SK-N-SH treated with all-trans-retinoic acid at 6 μM for 48 hours (cell line): ENCODE data around the gene PCBP3.

Source experiments
- ATAC-seq: fragments of 200-7000 bp; cut with Tn5 transposase; 3 replicates; pipeline ENCODE4 v1.9.1; 2020; ENCODE audit warnings: mild to moderate bottlenecking, moderate library complexity
- ARNTL ChIP-seq: fragments of 450-650 bp; formaldehyde crosslinking; IDR thresholded peaks from 2 replicates; pipeline ENCODE4 v1.5.0; 2020; ENCODE audit warnings: low read depth, mild to moderate bottlenecking, moderate library complexity, borderline replicate concordance
- BACH2 ChIP-seq: fragments of 250-450 bp; sonication (Bioruptor Pico); IDR thresholded peaks from 2 replicates; pipeline ENCODE4 v1.9.0; 2021; ENCODE audit warnings: mild to moderate bottlenecking, borderline replicate concordance
- CSDC2 ChIP-seq: fragments of 250-450 bp; sonication (Bioruptor Pico); IDR thresholded peaks from 2 replicates; pipeline ENCODE4 v1.5.0; 2020; ENCODE audit warnings: mild to moderate bottlenecking, moderate library complexity
- ESRRG ChIP-seq: fragments of 250-450 bp; sonication (Bioruptor Pico); IDR thresholded peaks from 2 replicates; pipeline ENCODE4 v1.6.1; 2021; ENCODE audit warnings: mild to moderate bottlenecking
- GLIS3 ChIP-seq: fragments of 250-450 bp; sonication (Bioruptor Pico); IDR thresholded peaks from 2 replicates; pipeline ENCODE4 v1.5.0; 2020; ENCODE audit warnings: mild to moderate bottlenecking, moderate library complexity
- OSR1 ChIP-seq: fragments of 250-450 bp; sonication (Bioruptor Pico); IDR thresholded peaks from 2 replicates; pipeline ENCODE4 v1.8.0; 2022; ENCODE audit warnings: moderate library complexity, mild to moderate bottlenecking, inconsistent platforms
- POU6F1 ChIP-seq: fragments of 250-450 bp; sonication (Bioruptor Pico); IDR thresholded peaks from 2 replicates; pipeline ENCODE4 v1.8.0; 2021; ENCODE audit warnings: low read depth, mild to moderate bottlenecking, moderate library complexity, borderline replicate concordance
- PPARA ChIP-seq: fragments of 250-450 bp; sonication (Bioruptor Pico); IDR thresholded peaks from 2 replicates; pipeline ENCODE4 v1.5.0; 2020; ENCODE audit warnings: mild to moderate bottlenecking, borderline replicate concordance
- RARB ChIP-seq: fragments of 250-450 bp; sonication (Bioruptor Pico); IDR thresholded peaks from 2 replicates; pipeline ENCODE4 v1.8.0; 2021; ENCODE audit warnings: mild to moderate bottlenecking, moderate library complexity
- TCF4 ChIP-seq: fragments of 250-450 bp; sonication (Bioruptor Pico); IDR thresholded peaks from 2 replicates; pipeline ENCODE4 v1.8.0; 2021; ENCODE audit warnings: mild to moderate bottlenecking, moderate library complexity, borderline replicate concordance
- TOX ChIP-seq: fragments of 250-450 bp; sonication (Bioruptor Pico); IDR thresholded peaks from 2 replicates; pipeline ENCODE4 v1.8.0; 2021; ENCODE audit warnings: mild to moderate bottlenecking, moderate library complexity, borderline replicate concordance
- TSHZ2 ChIP-seq: fragments of 250-450 bp; sonication (Bioruptor Pico); IDR thresholded peaks from 2 replicates; pipeline ENCODE4 v1.5.0; 2020; ENCODE audit warnings: mild to moderate bottlenecking, moderate library complexity
- ZFP3 ChIP-seq: fragments of 250-450 bp; sonication (Bioruptor Pico); IDR thresholded peaks from 2 replicates; pipeline ENCODE4 v1.5.0; 2020; ENCODE audit warnings: mild to moderate bottlenecking, moderate library complexity
- ZFP30 ChIP-seq: fragments of 450-650 bp; formaldehyde crosslinking; IDR thresholded peaks from 2 replicates; pipeline ENCODE4 v1.5.0; 2022; ENCODE audit warnings: mild to moderate bottlenecking, moderate library complexity
- ZNF565 ChIP-seq: fragments of 450-650 bp; formaldehyde crosslinking; conservative IDR thresholded peaks from 2 replicates; pipeline ENCODE4 v1.5.0; 2020; ENCODE audit warnings: low read depth, mild to moderate bottlenecking, moderate library complexity
- ZNF70 ChIP-seq: fragments of 450-650 bp; formaldehyde crosslinking; IDR thresholded peaks from 2 replicates; pipeline ENCODE4 v1.5.0; 2020; ENCODE audit warnings: mild to moderate bottlenecking, moderate library complexity
- ZNF8 ChIP-seq: fragments of 450-650 bp; formaldehyde crosslinking; IDR thresholded peaks from 2 replicates; pipeline ENCODE4 v1.5.0; 2020; ENCODE audit warnings: mild to moderate bottlenecking, moderate library complexity
- TF ChIP-seq, protein P1 (sequence below): fragments of 250-450 bp; sonication (Bioruptor Pico); IDR thresholded peaks from 2 replicates; pipeline ENCODE4 v1.5.1; 2021; ENCODE audit warnings: mild to moderate bottlenecking, moderate library complexity
- TF ChIP-seq, protein P2 (sequence below): fragments of 250-450 bp; sonication (Bioruptor Pico); IDR thresholded peaks from 2 replicates; pipeline ENCODE4 v1.8.0; 2020; ENCODE audit warnings: mild to moderate bottlenecking, moderate library complexity, borderline replicate concordance
- TF ChIP-seq, protein P3 (sequence below): fragments of 250-450 bp; sonication (Bioruptor Pico); IDR thresholded peaks from 2 replicates; pipeline ENCODE4 v1.5.1; 2020; ENCODE audit warnings: low read depth, mild to moderate bottlenecking, moderate library complexity

Gene PCBP3

GRCh38 chr21:45949928-45950739 lies 306.6 kb downstream of the PCBP3 start:
- ATAC-seq: no peak
- TF ChIP-seq CSDC2 (CRISPR knock-in tag) (no peak), TSHZ2 (no peak)

- TF ChIP-seq TSHZ2: no peak
- no peak for TF ChIP-seq BACH2
- no peak for TF ChIP-seq ZFP30
- no peak for TF ChIP-seq ZNF70 (CRISPR knock-in tag)
- no peak for TF ChIP-seq ZNF8 (CRISPR knock-in tag)
- no peak for TF ChIP-seq TCF4 (CRISPR knock-in tag)
- TF ChIP-seq OSR1 (CRISPR knock-in tag): no peak
- TF ChIP-seq GLIS3: no peak
- no peak for TF ChIP-seq ZFP3
- no peak for TF ChIP-seq ZNF565
- no peak for TF ChIP-seq TOX (CRISPR knock-in tag)
- no peak for TF ChIP-seq ESRRG
- no peak for TF ChIP-seq CSDC2 (CRISPR knock-in tag)
- TF ChIP-seq, protein P1, sequence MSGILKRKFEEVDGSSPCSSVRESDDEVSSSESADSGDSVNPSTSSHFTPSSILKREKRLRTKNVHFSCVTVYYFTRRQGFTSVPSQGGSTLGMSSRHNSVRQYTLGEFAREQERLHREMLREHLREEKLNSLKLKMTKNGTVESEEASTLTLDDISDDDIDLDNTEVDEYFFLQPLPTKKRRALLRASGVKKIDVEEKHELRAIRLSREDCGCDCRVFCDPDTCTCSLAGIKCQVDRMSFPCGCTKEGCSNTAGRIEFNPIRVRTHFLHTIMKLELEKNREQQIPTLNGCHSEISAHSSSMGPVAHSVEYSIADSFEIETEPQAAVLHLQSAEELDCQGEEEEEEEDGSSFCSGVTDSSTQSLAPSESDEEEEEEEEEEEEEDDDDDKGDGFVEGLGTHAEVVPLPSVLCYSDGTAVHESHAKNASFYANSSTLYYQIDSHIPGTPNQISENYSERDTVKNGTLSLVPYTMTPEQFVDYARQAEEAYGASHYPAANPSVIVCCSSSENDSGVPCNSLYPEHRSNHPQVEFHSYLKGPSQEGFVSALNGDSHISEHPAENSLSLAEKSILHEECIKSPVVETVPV (CRISPR knock-in tag): no peak
- no peak for TF ChIP-seq ARNTL (CRISPR knock-in tag)
- TF ChIP-seq RARB (CRISPR knock-in tag): no peak
- TF ChIP-seq, protein P2, sequence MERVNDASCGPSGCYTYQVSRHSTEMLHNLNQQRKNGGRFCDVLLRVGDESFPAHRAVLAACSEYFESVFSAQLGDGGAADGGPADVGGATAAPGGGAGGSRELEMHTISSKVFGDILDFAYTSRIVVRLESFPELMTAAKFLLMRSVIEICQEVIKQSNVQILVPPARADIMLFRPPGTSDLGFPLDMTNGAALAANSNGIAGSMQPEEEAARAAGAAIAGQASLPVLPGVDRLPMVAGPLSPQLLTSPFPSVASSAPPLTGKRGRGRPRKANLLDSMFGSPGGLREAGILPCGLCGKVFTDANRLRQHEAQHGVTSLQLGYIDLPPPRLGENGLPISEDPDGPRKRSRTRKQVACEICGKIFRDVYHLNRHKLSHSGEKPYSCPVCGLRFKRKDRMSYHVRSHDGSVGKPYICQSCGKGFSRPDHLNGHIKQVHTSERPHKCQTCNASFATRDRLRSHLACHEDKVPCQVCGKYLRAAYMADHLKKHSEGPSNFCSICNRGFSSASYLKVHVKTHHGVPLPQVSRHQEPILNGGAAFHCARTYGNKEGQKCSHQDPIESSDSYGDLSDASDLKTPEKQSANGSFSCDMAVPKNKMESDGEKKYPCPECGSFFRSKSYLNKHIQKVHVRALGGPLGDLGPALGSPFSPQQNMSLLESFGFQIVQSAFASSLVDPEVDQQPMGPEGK (CRISPR knock-in tag): no peak
- TF ChIP-seq, protein P3, sequence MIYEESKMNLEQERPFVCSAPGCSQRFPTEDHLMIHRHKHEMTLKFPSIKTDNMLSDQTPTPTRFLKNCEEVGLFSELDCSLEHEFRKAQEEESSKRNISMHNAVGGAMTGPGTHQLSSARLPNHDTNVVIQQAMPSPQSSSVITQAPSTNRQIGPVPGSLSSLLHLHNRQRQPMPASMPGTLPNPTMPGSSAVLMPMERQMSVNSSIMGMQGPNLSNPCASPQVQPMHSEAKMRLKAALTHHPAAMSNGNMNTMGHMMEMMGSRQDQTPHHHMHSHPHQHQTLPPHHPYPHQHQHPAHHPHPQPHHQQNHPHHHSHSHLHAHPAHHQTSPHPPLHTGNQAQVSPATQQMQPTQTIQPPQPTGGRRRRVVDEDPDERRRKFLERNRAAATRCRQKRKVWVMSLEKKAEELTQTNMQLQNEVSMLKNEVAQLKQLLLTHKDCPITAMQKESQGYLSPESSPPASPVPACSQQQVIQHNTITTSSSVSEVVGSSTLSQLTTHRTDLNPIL (CRISPR knock-in tag): no peak
- no peak for TF ChIP-seq POU6F1 (CRISPR knock-in tag)
- TF ChIP-seq PPARA (CRISPR knock-in tag): no peak
- TF ChIP-seq, all 23 proteins: peak for 0
- peak; percentile 63 for ATAC-seq
Measured at GRCh38 chr21:45950740-45951515, 307.4 kb downstream of the PCBP3 start.
